WTC11 (cell line): ENCODE measurements around the gene KLHL22. TPM values are rescaled to one million over a fixed set of nuclear protein-coding genes. Genes with fewer than 3 reads are reported as not detected.
A peak's percentile ranks its signal among the peaks of the same experiment; 100 is the strongest.

Experiments used
- ATAC-seq: fragments of 200-7000 bp; cut with Tn5 transposase; 2 replicates; pipeline ENCODE4 v1.10.0; 2021; ENCODE audit warnings: mild to moderate bottlenecking, moderate library complexity
- CTCF ChIA-PET: fragments of 300-600 bp; sonication (Branson Sonifier 250); formaldehyde crosslinking; loops from one replicate; lab custom pipeline; 2021; ENCODE audit warnings: antibody characterized with exemption; lab: Charles Lee
- POLR2A ChIA-PET: fragments of 350-600 bp; sonication (Branson Sonifier 250); formaldehyde crosslinking; loops from one replicate; lab custom pipeline; 2021; ENCODE audit warnings: antibody characterized with exemption; lab: Charles Lee
- DNase-seq: peaks from one replicate; pipeline ENCODE4 v3.0.0; 2021; ENCODE audit warnings: low spot score
- H3K27ac Mint-ChIP-seq: 2 replicates; pipeline ENCODE4 v1.8.0; 2021; ENCODE audit warnings: mixed read lengths
- H3K27me3 Mint-ChIP-seq: 2 replicates; pipeline ENCODE4 v1.8.0; 2021; ENCODE audit warnings: low read depth, mild to moderate bottlenecking, moderate library complexity, mixed read lengths
- H3K36me3 Mint-ChIP-seq: 2 replicates; pipeline ENCODE4 v1.8.0; 2021; ENCODE audit warnings: mixed read lengths
- H3K4me1 Mint-ChIP-seq: 2 replicates; pipeline ENCODE4 v1.8.0; 2022; ENCODE audit warnings: mixed read lengths
- H3K4me3 Mint-ChIP-seq: 2 replicates; pipeline ENCODE4 v1.8.0; 2021; ENCODE audit warnings: mild to moderate bottlenecking, moderate library complexity, mixed read lengths
- H3K9me3 Mint-ChIP-seq: 2 replicates; pipeline ENCODE4 v1.8.0; 2021; ENCODE audit warnings: mixed read lengths
- CREB1 ChIP-seq: sonication (generic); formaldehyde crosslinking; IDR thresholded peaks from 2 replicates; pipeline ENCODE4 v1.8.0; 2023; ENCODE audit warnings: mild to moderate bottlenecking, missing genetic modification reagents
- GABPB1 ChIP-seq: sonication (generic); formaldehyde crosslinking; IDR thresholded peaks from 2 replicates; pipeline ENCODE4 v1.8.1; 2023; ENCODE audit warnings: mild to moderate bottlenecking, missing genetic modification reagents
- IRF2 ChIP-seq: sonication (generic); formaldehyde crosslinking; IDR thresholded peaks from 2 replicates; pipeline ENCODE4 v1.8.0; 2022; ENCODE audit warnings: low read depth, missing genetic modification reagents, borderline replicate concordance
- KAT7 ChIP-seq: sonication (generic); formaldehyde crosslinking; IDR thresholded peaks from 2 replicates; pipeline ENCODE4 v1.8.1; 2023; ENCODE audit warnings: missing genetic modification reagents, mild to moderate bottlenecking, borderline replicate concordance
- NR1H2 ChIP-seq: sonication (generic); formaldehyde crosslinking; IDR thresholded peaks from 2 replicates; pipeline ENCODE4 v1.9.0; 2021; ENCODE audit warnings: mild to moderate bottlenecking, moderate library complexity, missing genetic modification reagents
- OVOL2 ChIP-seq: fragments of 250-450 bp; sonication (Bioruptor Pico); IDR thresholded peaks from 2 replicates; pipeline ENCODE4 v1.9.0; 2021; ENCODE audit warnings: mild to moderate bottlenecking, borderline replicate concordance
- SP1 ChIP-seq: sonication (generic); formaldehyde crosslinking; conservative IDR thresholded peaks from 2 replicates; pipeline ENCODE4 v1.8.1; 2022; ENCODE audit warnings: missing genetic modification reagents
- ZBTB21 ChIP-seq: sonication (generic); formaldehyde crosslinking; IDR thresholded peaks from 2 replicates; pipeline ENCODE4 v1.8.1; 2023; ENCODE audit warnings: mild to moderate bottlenecking, missing genetic modification reagents, borderline replicate concordance
- ZNF232 ChIP-seq: sonication (generic); formaldehyde crosslinking; IDR thresholded peaks from 2 replicates; pipeline ENCODE4 v1.8.0; 2022; ENCODE audit warnings: mild to moderate bottlenecking, missing genetic modification reagents
- ZNF396 ChIP-seq: fragments of 250-450 bp; sonication (Bioruptor Pico); IDR thresholded peaks from 2 replicates; pipeline ENCODE4 v1.8.0; 2021; ENCODE audit warnings: mild to moderate bottlenecking, moderate library complexity, borderline replicate concordance
- ZNF671 ChIP-seq: fragments of 250-450 bp; sonication (Bioruptor Pico); IDR thresholded peaks from 2 replicates; pipeline ENCODE4 v1.8.0; 2021; ENCODE audit warnings: mild to moderate bottlenecking
- total RNA-seq: library from RNA; stranded (reverse); gene quantifications from 3 replicates; pipeline ENCODE4 v1.2.3, GENCODE V29; 2021
- TF ChIP-seq, protein P1 (sequence below): sonication (generic); formaldehyde crosslinking; IDR thresholded peaks from 2 replicates; pipeline ENCODE4 v1.8.0; 2023; ENCODE audit warnings: missing genetic modification reagents
- TF ChIP-seq, protein P2 (sequence below): sonication (generic); formaldehyde crosslinking; IDR thresholded peaks from 2 replicates; pipeline ENCODE4 v1.8.0; 2022; ENCODE audit warnings: mild to moderate bottlenecking, missing genetic modification reagents
- TF ChIP-seq, protein P3 (sequence below): sonication (generic); formaldehyde crosslinking; IDR thresholded peaks from 2 replicates; pipeline ENCODE4 v1.8.1; 2022; ENCODE audit warnings: low read depth, missing genetic modification reagents, borderline replicate concordance
- TF ChIP-seq, protein P4 (sequence below): sonication (generic); formaldehyde crosslinking; IDR thresholded peaks from 2 replicates; pipeline ENCODE4 v1.8.1; 2023; ENCODE audit warnings: mild to moderate bottlenecking, missing genetic modification reagents
- TF ChIP-seq, protein P5 (sequence below): sonication (generic); formaldehyde crosslinking; IDR thresholded peaks from 2 replicates; pipeline ENCODE4 v1.8.0; 2022; ENCODE audit warnings: mild to moderate bottlenecking, missing genetic modification reagents
- TF ChIP-seq, protein P6 (sequence below): fragments of 250-450 bp; sonication (Bioruptor Pico); IDR thresholded peaks from 2 replicates; pipeline ENCODE4 v1.9.0; 2021; ENCODE audit warnings: moderate library complexity, mild to moderate bottlenecking, inconsistent platforms, borderline replicate concordance

Gene KLHL22
- total RNA-seq, 1 experiment from 2014 or later, result 15.7 TPM

DNA sequence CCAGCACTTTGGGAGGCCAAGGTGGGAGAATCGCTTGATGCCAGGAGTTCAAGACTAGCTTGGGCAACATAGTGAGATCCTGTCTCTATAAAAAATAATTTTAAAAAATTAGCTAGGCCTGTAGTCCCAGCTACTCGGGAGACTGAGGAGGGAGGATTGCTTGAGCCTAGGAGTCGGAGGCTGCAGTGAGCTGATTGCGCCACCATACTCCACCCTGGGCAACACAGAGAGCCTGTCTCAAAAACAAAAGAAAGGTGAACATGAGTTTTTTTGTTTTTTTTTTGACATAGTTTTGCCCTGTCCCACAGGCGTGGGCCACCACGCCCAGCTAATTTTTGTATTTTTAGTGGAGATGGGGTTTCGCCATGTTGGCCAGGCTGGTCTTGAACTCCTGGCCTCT lies 29.5 kb upstream of the KLHL22 start:
- TF ChIP-seq IRF2 (CRISPR knock-in tag), result no peak
- TF ChIP-seq KAT7 (CRISPR knock-in tag), result no peak
- H3K9me3 Mint-ChIP-seq, result peaks cover 6% of the 10 kb centered on the region
- DNase-seq (no peak), ATAC-seq (no peak)
- POLR2A ChIA-PET, result no interaction called here
- H3K4me1 Mint-ChIP-seq, result peaks cover 30% of the 10 kb centered on the region
- CTCF ChIA-PET, result interaction anchor here (0.7 to 2.9 kb wide), 6 partner anchors 24 to 553 kb away, joined by 3 to 8 read pairs (median 4); no protein-coding TSS in a partner anchor
- H3K36me3 Mint-ChIP-seq, result peaks cover 29% of the 10 kb centered on the region
- no peaks in the 10 kb centered on the region; the same call in 1 of the 2 replicates for H3K27me3 Mint-ChIP-seq
- no peak overlapping the region for H3K4me3 Mint-ChIP-seq
- H3K27ac Mint-ChIP-seq, result no peak overlapping the region

DNA sequence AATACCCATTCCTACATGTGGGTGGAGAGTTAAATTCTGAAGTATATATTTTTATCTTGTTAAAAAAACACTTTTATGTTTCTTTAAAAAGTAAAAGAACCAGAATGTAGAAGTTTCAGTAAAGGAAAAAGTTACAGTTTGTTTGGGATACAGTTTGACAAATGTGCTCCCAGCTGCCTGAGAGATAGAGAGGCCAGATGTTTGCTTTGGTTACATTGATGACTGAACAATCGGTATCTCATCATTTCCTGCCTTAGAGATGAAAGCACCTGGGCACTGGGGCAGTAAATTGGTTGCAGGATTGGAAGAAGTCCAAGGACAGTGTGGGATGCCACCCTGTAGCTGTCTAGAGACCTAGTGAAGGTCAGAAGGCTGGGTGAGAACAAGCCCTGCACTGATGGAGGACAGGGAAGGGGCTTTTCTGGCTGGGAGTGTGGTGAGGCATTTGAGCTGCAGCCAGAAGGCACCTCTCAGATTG lies 28.4 kb upstream of the KLHL22 start:
- ATAC-seq, result no peak
- ChIA-PET POLR2A (no interaction called here), CTCF (interaction anchor here (0.6 to 1.3 kb wide), 4 partner anchors 10 to 300 kb away, joined by 3 to 5 read pairs (median 4); no protein-coding TSS in a partner anchor)
- H3K27me3 Mint-ChIP-seq, result no peaks in the 10 kb centered on the region; the same call in 1 of the 2 replicates
- DNase-seq, result no peak
- peaks cover 29% of the 10 kb centered on the region for H3K36me3 Mint-ChIP-seq
- peaks cover 6% of the 10 kb centered on the region for H3K9me3 Mint-ChIP-seq
- H3K27ac Mint-ChIP-seq, result peak overlapping the region; percentile 86
- H3K4me1 Mint-ChIP-seq, result peaks cover 29% of the 10 kb centered on the region
- H3K4me3 Mint-ChIP-seq, result no peak overlapping the region
- TF ChIP-seq GABPB1 (CRISPR knock-in tag) (0 out of 2 replicates have a peak, but pooled peaks have one; percentile 20), CREB1 (CRISPR knock-in tag) (no peak)
- TF ChIP-seq, protein P1, sequence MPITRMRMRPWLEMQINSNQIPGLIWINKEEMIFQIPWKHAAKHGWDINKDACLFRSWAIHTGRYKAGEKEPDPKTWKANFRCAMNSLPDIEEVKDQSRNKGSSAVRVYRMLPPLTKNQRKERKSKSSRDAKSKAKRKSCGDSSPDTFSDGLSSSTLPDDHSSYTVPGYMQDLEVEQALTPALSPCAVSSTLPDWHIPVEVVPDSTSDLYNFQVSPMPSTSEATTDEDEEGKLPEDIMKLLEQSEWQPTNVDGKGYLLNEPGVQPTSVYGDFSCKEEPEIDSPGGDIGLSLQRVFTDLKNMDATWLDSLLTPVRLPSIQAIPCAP, result no peak
- TF ChIP-seq, protein P2, sequence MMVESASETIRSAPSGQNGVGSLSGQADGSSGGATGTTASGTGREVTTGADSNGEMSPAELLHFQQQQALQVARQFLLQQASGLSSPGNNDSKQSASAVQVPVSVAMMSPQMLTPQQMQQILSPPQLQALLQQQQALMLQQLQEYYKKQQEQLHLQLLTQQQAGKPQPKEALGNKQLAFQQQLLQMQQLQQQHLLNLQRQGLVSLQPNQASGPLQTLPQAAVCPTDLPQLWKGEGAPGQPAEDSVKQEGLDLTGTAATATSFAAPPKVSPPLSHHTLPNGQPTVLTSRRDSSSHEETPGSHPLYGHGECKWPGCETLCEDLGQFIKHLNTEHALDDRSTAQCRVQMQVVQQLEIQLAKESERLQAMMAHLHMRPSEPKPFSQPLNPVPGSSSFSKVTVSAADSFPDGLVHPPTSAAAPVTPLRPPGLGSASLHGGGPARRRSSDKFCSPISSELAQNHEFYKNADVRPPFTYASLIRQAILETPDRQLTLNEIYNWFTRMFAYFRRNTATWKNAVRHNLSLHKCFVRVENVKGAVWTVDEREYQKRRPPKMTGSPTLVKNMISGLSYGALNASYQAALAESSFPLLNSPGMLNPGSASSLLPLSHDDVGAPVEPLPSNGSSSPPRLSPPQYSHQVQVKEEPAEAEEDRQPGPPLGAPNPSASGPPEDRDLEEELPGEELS (CRISPR knock-in tag), result no peak
- TF ChIP-seq, all 79 proteins: peak for 1

DNA sequence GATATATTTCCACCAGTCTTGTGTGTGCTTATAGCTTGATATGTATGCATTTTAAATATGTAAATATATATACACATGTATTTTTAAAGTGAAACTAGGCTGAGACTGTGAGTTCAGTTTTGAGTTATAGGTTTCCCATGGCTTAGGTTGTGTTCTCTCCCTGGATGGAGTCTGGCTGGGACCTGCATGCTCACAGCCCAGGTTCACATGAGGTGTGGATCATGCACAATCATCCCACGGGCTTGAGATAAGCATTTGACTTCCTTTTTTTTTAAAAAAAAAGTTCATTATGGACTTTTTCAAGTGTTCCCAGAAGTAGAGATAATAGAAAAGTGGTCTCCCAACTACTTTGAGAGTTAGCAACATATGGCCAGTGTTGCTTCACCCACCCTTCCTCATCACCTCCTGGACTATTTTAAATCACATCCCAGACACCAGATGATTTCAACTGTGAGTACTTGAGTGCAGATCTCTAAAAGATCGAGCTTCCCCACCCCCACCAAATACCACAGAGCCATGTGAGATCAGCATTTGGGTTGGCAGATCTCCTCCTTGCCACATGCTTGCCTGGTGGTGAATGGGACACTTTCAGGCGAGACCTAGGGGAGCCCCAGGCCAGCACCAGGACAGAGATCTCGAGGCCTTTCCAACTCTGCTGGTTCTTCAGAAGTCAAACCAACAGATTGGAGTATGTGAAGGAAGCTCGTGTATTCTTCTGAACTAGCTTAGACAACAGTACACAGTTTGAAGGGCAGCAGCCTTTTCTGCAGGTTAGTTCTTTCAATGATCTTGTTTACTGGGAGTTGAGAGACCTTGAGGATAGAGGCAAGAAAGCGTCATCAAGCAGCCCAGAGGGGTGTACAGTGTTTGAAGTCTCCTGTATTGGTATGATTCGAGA lies 27.7 kb upstream of the KLHL22 start:
- ChIA-PET CTCF (no interaction called here), POLR2A (no interaction called here)
- no peaks in the 10 kb centered on the region; the same call in 1 of the 2 replicates for H3K27me3 Mint-ChIP-seq
- no peak for ATAC-seq
- no peak overlapping the region for H3K4me3 Mint-ChIP-seq
- H3K36me3 Mint-ChIP-seq, result peaks cover 23% of the 10 kb centered on the region
- H3K27ac Mint-ChIP-seq, result peak overlapping the region; percentile 24
- peaks cover 29% of the 10 kb centered on the region for H3K4me1 Mint-ChIP-seq
- H3K9me3 Mint-ChIP-seq, result peaks cover 6% of the 10 kb centered on the region
- TF ChIP-seq SP1 (CRISPR knock-in tag), result no peak
- TF ChIP-seq, protein P3, sequence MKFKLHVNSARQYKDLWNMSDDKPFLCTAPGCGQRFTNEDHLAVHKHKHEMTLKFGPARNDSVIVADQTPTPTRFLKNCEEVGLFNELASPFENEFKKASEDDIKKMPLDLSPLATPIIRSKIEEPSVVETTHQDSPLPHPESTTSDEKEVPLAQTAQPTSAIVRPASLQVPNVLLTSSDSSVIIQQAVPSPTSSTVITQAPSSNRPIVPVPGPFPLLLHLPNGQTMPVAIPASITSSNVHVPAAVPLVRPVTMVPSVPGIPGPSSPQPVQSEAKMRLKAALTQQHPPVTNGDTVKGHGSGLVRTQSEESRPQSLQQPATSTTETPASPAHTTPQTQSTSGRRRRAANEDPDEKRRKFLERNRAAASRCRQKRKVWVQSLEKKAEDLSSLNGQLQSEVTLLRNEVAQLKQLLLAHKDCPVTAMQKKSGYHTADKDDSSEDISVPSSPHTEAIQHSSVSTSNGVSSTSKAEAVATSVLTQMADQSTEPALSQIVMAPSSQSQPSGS, result no peak
- no peak for TF ChIP-seq ZBTB21 (CRISPR knock-in tag)
- no peak for TF ChIP-seq ZNF396 (CRISPR knock-in tag)
- TF ChIP-seq, protein P4, sequence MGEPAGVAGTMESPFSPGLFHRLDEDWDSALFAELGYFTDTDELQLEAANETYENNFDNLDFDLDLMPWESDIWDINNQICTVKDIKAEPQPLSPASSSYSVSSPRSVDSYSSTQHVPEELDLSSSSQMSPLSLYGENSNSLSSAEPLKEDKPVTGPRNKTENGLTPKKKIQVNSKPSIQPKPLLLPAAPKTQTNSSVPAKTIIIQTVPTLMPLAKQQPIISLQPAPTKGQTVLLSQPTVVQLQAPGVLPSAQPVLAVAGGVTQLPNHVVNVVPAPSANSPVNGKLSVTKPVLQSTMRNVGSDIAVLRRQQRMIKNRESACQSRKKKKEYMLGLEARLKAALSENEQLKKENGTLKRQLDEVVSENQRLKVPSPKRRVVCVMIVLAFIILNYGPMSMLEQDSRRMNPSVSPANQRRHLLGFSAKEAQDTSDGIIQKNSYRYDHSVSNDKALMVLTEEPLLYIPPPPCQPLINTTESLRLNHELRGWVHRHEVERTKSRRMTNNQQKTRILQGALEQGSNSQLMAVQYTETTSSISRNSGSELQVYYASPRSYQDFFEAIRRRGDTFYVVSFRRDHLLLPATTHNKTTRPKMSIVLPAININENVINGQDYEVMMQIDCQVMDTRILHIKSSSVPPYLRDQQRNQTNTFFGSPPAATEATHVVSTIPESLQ (CRISPR knock-in tag), result no peak
- no peak for TF ChIP-seq OVOL2 (CRISPR knock-in tag)
- TF ChIP-seq, protein P1, result no peak
- no peak for TF ChIP-seq NR1H2 (CRISPR knock-in tag)
- TF ChIP-seq, protein P5, sequence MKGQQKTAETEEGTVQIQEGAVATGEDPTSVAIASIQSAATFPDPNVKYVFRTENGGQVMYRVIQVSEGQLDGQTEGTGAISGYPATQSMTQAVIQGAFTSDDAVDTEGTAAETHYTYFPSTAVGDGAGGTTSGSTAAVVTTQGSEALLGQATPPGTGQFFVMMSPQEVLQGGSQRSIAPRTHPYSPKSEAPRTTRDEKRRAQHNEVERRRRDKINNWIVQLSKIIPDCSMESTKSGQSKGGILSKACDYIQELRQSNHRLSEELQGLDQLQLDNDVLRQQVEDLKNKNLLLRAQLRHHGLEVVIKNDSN, result no peak
- TF ChIP-seq, protein P6, sequence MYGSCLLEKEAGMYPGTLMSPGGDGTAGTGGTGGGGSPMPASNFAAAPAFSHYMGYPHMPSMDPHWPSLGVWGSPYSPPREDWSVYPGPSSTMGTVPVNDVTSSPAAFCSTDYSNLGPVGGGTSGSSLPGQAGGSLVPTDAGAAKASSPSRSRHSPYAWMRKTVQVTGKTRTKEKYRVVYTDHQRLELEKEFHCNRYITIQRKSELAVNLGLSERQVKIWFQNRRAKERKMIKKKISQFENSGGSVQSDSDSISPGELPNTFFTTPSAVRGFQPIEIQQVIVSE (CRISPR knock-in tag), result no peak
- TF ChIP-seq ZNF232 (CRISPR knock-in tag), result no peak
- TF ChIP-seq ZNF671 (CRISPR knock-in tag), result no peak
- no peak for DNase-seq
